Pons (tissue), 1 donor: ENCODE measurements around the gene FBLN7.
"Not testable (repeated sequence)": the region's sequence is repeated elsewhere in the genome, so short reads cannot be mapped to it uniquely, and the experiment has no call there.

Experiments
- DNase-seq: peaks from one replicate; pipeline ENCODE4 v3.0.0-alpha.2; 2016; ENCODE audit warnings: low spot score

Gene FBLN7, protein sequence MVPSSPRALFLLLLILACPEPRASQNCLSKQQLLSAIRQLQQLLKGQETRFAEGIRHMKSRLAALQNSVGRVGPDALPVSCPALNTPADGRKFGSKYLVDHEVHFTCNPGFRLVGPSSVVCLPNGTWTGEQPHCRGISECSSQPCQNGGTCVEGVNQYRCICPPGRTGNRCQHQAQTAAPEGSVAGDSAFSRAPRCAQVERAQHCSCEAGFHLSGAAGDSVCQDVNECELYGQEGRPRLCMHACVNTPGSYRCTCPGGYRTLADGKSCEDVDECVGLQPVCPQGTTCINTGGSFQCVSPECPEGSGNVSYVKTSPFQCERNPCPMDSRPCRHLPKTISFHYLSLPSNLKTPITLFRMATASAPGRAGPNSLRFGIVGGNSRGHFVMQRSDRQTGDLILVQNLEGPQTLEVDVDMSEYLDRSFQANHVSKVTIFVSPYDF

DNA sequence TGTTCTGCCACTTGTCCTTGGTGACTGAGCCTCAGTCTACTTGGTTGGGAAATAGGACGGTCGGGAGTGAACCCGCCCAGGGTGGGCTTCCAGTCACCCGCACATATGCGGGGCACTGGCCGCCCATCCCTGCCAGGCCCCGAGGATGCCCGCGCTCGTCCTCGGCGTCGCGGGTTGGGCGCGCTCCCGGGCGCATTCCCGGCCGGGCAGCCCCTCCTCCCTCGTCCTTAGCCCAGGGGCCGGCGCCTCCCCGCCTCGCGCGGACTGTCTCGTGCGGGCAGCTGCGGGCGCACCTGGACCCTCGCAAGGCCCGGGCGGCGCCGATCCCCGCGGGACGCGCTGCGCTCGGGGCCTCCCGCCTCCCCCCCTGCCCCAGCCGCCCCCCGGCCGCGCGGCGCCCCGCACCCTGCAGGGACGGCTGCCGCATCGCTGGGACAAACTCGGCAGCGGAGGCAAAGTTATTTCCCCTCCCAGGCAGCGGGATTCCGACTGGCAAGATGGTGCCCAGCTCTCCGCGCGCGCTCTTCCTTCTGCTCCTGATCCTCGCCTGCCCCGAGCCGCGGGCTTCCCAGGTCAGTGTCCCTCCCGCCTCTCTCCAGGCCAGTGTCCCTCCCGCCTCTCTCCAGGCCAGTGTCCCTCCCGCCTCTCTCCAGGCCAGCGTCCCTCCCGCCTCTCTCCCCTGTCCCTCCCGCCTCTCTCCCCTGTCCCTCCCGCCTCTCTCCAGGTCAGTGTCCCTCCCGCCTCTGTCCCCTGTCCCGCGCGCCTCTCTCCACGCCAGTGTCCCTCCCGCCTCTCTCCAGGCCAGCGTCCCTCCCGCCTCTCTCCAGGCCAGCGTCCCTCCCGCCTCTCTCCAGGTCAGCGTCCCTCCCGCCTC is at the start of gene FBLN7:
Gene FBLN7 (plus strand): TSS at position 227 of the 874 bp plus-strand sequence. CDS start 271 bp downstream, at position 498.
- DNase-seq, result no peak

DNA sequence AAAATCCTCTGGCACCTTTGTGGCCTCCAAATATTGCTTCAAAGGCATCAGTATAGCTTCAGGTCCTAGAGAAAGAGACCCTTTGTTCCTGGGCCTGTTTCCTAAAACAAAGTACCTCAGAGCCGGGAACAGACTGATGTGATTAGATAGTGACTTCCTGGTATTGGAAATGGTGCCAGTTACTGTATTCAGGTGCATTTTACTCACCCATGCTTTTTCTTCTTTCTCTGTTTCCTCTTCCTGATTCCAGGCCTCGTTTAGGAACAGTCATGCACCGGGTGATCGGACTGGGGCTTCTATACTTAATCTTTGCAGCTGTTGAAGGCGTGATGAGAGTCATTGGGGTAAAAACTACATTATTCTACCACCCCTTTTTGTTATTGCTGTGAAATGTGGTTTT is 48.8 kb upstream of the FBLN7 start:
- no peak for DNase-seq

DNA sequence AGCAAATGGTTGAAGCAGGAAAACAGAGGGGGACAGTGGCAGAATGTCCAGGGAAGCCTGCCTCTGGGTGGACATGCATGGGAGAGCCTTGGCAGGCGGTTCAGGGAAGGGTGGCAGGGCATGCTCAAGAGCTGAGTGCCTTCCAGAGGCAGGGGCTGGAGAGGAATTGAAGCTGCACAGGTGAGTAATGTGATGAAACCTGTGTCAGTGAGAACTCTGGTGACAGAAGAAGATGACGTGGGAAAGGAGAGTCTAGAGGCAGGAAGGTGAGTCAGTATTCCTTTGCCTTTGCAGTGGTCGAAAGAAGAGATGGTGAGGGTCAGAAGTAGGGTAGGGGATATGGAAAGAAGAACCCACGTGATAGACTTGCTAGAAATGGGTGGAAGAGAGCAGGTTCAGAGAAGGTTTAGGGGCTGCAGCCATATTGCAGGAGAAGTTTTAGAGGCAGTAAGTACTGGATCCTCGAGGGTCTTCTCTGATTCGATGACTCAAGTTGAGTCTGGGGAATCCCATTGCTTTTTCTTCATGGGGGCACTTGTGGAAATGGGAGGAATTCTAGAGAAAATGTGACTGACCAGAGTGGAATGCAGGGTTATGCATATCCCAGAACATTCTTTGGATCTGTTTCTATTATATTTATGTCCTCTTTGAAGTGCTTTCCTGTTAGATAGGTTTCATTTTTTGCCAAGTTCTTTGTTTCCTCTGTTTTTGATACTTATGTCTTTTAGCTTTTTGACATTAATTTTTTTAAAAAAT is 45.7 kb upstream of the FBLN7 start:
- no peak for DNase-seq

DNA sequence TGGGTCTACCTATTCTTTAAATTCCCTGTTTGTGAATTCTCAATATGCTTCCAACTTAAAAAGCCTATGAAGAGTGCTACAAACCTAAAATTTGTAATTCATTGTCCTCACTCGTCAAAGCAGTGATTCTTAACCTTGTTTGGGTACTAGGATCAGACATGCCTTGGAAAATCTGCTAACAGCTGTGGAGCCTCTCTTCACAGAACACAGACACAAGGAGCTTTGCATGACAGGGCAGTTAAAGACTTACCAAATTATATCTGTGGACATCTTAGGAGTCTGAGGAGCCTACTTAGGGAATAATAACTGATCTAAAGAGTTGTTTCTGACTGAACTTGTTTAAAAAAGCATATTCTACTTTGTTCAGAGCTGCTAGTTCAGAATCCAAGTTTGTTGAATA is 45.0 kb upstream of the FBLN7 start:
- no peak for DNase-seq

DNA sequence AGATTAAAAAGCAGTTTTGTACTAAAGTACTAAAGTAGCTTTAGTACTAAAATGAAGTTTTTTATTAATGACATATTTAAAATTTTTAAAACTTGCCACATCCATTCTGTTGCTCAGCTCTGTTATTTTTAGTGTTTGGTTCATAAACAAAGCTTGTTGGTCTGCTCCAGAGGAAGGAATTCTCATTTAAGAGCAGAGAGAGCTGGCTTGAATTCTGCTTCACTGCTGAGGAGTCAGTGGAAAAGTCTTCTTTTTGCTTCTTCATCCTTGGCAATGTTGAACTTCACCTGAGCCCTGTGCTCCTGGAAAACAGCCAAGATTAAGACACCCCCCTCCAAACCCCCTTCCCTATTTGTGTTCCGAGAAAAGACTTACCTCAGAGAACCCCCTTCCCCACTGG is 42.5 kb upstream of the FBLN7 start:
- DNase-seq, result no peak

DNA sequence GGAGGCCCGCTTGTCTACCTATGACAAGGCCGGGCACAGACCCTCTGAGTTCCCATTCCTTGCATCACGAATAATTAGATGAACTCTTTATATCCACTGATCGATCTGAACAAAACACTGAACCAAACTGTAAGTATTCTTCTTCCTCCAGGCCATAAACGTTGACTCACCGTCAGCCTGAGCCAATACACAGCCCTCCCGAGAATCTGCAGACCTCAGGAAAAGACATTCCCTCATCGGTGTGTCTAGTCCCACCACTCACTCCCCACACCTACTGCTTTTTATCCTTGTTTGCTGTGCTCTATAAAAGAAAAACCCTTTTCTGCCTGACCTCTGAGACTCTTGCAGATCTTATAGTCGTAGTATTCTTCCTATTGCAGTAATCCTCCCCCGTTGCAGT is 42.1 kb upstream of the FBLN7 start:
- no peak for DNase-seq

DNA sequence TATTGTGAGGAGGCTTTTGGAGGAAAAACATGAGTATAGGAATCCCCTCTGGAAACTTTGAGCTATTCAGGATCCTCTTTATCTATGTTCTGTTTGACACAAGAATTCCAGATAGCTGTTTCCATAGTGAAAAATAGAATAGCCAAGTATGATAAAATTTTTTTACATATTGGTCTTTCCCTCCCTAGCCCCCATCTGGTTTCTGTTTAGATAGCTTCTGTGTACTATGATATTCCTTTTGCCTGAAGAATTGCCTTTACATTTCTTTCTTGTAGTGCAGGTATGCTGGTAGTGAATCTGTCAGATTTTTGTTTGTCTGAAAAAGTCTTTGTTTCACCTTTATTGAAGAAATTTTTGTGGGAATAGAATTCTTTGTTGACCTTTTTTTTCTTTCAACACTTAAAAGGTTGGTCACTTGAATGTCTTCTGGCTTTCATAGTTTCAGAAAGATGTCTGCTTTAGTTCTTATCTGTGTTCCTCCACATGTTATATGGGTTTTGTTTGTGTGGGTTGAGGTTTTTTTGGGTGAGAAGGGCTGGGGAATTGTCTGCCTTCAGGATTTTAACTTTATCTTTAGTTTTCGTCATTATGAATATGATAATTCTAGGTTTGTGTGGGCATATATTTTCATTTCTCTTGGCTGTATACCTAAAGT is 29.9 kb upstream of the FBLN7 start:
- DNase-seq, result no peak

DNA sequence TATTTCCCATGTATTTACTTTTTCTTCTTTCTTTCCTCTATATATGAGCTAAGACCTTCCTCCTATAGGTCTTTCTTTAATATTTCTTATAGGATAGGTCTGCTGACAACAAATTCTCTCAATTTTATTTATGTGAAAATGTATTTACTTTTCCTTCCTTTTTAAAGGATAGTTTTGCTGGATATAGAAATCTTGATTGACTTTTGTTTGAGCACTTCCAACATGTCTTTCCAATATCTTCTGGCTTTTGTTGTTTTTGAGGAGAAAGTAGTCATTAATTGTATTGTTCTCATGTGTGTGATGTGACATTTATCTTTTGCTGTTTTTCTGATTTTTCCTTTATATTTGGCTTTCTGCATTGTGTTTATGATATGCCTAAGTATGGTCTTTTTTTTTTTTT is 28.9 kb upstream of the FBLN7 start:
- DNase-seq, result no peak

DNA sequence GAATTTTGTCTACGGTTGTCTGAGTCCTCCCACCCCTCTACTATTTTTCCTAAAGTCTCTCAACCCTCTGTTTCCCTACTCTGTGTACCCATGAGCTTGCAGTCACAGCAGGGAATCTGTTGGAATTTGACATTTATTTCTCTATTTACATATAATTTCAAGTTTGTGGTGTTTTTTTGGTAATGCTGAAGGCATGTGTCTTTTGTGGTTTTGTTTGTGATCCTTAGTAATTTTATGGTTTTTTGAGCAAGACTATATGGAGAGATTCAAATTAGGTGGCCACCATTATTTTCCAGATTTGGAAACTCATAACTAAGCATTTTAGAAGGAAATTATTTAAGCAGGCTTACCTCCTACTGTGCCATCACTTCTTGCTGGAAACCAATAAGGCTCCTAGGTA is 27.2 kb upstream of the FBLN7 start:
- DNase-seq, result no peak

DNA sequence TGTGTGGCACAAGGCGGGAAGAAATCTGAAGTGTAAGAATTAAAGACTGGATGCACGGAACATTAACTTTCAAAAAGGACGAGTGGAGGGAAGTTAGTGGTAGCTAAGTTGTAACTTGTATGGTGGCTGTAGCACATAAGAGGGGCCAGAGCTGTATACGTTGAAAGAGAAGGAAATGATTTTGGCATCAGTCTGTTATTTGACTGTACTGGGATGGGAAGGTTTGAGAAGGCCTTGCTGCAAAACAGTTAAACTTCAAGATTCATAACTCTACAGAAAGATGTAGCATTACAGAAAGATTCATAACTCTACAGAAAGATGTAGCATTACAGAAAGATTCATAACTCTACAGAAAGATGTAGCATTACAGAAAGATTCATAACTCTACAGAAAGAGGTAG is 24.8 kb upstream of the FBLN7 start:
- not testable (repeated sequence) for DNase-seq

DNA sequence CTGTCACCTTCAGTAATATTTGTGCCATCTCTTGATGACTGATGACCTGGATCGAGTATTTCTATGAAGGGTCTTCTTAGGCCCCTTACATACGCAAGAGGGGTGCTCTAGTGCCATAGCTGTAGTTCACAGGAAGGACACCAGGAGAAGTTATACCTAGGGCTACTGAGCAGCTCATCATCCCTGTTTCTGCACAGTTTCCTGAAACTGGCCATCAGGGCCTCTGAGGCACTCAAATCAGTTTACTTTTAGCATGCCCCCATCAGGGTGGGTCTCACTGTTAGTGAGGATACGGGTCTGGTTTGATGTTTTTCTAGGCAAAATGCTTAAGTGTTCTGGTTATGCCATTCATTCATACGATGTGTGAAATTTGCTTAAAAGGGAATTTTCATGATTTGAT is 20.0 kb upstream of the FBLN7 start:
- no peak for DNase-seq

DNA sequence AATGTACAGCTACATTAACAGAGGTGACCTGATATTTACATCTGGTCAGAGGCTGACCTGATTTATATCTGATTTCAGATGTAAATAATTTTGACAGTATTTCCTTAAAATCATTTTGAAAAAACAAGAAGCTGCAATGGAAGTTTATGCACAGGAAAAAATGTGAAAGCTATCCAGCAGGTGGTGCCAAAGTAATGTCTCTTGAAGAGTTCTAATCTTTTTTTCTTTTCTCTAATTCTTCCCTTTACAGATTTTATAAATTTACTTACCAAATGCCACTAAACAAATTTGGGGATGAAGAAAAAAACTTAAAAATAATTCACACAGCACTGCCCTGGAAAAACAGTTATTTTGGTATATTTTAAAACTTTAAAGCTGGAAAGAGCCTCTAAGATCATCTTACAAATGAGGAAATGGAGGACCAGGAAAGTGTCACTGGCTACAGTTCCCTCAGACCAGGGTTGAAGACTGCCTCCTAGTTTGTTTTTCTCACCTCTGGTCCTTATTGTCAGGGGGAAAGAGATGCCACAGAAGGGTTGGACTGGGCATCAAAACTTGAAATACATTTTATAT is 16.4 kb upstream of the FBLN7 start:
- peak; percentile 75 for DNase-seq

DNA sequence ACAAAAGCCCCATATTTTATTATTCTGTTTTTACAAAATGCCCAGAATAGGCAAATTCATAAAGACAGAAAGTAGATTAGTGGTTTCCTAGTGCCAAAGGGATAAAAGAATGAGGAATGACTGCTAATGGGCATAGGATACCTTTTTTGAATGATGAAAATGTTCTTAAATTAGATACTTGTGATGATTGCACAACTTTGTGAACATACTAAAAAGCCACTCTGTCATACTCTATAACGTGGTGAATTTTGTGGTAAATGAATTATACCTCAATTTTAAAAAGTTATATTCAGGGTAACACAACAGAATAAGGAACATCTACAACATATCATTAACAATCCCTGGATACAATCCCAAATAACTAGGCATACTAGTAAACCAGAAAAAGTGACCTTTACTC is 9.1 kb upstream of the FBLN7 start:
- no peak for DNase-seq

DNA sequence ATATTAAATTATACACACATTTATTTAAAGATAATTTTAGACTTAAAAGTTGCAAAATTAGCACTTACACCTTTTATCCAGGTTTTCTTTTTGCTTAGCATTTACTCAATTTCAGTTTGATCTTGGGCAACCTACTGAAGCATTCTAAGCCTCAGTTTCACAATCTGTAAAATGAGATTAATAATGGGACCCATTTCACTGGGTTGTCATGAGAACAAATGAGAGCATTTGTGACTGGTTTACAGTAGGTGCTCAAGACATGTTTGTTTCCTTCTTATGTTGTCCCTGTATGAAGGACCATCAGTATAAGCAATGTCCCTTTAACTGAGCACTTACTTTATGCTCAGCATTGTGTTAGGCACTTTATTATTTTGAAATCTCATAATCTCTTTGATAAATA is 4.8 kb upstream of the FBLN7 start:
- no peak for DNase-seq

DNA sequence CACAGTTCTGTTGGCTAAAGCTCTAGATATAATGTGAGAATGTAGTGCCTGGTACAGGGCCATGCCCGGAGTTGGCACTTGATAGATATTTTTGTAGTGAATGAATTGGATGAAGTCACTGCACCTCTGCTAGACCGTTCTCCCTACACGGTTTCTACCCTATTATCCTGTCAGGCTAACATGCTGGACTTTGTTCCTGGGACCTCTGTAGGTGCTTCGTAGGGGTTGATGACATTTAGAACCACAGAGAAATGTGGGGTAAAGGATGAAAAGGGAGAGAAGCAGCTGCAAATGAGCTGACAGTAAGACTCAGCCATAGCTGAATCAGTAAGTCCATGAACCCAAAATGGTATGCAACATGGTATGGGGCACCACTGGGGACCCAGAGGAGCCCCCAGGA is 4.1 kb upstream of the FBLN7 start:
- no peak for DNase-seq

DNA sequence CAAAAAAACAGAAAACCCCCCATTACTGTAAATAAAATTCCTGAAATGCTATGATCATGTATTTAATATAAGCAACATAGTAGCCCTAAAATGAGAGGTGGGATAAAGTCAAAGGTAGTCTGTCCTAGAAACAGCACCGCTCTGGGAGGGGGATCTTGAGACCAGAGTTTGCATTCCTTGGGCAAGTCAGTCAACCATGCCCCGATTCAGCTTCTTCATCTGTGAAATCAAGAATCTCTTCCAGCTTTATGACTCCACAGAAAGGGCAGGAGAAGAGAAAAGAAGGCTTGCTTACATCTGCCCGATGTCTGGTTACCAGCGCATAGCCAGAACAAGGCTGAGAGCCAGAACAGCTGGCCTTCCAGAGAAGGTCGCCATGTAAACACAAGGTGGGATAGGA is 2.1 kb upstream of the FBLN7 start:
- no peak for DNase-seq

DNA sequence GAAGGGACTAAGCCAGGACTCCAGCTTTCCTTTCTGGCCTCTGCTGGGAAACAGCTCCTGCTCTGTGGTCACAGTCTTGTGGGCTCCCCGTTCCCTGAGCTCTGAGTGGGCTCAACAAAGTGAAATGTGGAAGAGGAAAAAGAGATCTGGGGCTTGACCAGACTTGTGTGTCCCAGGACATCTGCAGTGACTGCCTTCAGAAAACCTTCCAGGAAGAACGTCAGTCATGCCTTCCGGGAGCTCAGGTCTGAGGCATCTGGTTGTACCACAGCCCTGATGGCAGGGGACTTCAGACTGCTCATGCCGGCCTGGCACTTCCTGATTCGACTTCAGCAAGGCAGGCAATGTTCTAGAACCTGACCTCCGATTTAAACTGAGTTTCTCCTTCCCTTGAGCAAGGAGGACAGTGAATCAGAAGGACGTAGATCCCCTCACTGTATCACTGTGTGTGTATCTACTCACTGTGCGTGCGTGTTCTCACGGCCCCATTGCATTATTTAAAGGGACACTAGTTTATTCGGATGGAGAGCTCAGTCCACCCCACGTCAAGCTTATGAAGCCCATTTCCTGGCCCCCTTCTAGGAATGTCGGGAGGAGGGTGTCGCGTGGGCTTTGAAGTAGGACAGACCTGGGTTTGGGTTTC is 548 bp upstream of the FBLN7 start:
- DNase-seq, result no peak

DNA sequence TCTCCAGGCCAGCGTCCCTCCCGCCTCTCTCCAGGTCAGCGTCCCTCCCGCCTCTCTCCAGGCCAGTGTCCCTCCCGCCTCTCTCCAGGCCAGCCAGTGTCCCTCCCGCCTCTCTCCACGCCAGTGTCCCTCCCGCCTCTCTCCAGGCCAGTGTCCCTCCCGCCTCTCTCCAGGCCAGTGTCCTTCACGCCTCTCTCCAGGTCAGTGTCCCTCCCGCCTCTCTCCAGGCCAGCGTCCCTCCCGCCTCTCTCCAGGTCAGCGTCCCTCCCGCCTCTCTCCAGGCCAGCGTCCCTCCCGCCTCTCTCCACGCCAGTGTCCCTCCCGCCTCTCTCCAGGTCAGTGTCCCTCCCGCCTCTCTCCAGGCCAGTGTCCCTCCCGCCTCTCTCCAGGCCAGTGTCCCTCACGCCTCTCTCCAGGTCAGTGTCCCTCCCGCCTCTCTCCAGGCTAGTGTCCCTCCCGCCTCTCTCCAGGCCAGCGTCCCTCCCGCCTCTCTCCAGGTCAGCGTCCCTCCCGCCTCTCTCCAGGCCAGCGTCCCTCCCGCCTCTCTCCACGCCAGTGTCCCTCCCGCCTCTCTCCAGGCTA is 939 bp downstream of the FBLN7 start:
- not testable (repeated sequence) for DNase-seq

DNA sequence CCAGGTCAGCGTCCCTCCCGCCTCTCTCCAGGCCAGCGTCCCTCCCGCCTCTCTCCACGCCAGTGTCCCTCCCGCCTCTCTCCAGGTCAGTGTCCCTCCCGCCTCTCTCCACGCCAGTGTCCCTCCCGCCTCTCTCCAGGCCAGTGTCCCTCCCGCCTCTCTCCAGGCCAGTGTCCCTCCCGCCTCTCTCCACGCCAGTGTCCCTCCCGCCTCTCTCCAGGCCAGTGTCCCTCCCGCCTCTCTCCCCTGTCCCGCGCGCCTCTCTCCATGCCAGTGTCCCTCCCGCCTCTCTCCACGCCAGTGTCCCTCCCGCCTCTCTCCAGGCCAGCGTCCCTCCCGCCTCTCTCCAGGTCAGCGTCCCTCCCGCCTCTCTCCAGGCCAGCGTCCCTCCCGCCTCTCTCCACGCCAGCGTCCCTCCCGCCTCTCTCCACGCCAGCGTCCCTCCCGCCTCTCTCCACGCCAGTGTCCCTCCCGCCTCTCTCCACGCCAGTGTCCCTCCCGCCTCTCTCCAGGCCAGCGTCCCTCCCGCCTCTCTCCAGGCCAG is 1.5 kb downstream of the FBLN7 start:
- DNase-seq, result not testable (repeated sequence)

DNA sequence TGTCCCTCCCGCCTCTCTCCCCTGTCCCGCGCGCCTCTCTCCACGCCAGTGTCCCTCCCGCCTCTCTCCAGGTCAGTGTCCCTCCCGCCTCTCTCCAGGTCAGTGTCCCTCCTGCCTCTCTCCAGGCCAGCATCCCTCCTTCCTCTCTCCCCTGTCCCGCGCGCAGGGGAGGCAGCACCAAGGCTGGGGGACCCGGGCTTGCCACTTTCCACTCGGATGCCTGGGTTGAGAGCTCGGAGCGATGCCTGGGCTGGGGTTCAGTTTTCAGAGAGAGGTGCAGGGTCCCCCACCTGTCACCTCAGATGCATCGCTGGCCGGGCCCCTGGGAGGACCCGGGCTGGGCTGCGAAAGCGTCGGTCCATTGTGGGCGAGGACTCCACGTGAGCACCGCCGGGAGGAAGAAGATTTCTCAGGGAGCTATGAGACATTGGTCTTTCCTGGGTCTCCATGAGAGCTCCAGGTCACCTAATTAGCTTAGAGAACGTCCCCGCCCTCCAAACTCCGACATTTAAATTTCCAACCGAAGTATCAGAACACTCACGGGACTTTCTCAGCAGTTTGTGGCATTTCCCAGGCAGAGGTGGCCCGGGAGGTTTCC is 2.1 kb downstream of the FBLN7 start:
- no peak for DNase-seq
